CD4-positive, alpha-beta T cell treated with Interferon alpha-2 for 1 hour (primary cell): ENCODE data around the gene CIPC.

Source experiments
- DNase-seq, 2 donors: peaks; one replicate each; pipeline ENCODE4 v3.0.0-alpha.2; 2020 to 2022

CIPC gene

GRCh38 chr14:77130386-77130785 lies 32.3 kb downstream of the CIPC start:
- DNase-seq = no peak

GRCh38 chr14:77131206-77131605 lies 33.1 kb downstream of the CIPC start:
- DNase-seq = no peak

DNA sequence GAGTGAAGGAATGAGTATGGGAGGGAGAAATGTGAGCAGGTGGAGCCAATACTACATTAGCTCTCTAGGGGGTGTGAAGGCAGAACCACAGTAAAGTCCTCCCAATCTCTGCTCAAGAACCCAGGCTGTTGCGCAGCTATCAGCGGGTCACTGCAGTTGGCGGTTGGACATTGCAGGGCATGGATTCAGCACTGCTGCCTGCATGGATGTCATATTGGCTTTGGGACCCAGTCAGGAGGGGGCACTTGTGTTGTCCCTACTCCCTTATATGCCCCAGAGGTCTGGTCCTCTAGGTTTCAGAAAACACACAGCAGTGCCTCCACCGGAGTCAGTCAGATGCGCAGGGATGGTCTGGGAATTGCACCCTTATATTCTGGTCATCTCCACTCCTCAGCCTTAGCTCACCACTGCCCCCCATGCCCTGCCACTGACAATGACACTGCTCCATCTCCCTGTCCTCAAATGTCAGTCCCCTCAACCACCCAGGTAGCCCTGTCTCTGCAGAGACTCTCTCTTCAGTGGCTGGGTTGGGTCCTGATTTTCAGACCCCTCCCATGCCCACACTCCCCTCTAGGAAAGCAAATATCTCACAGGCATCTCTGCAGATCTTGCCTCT lies 33.9 kb downstream of the CIPC start:
- no peak for DNase-seq

DNA sequence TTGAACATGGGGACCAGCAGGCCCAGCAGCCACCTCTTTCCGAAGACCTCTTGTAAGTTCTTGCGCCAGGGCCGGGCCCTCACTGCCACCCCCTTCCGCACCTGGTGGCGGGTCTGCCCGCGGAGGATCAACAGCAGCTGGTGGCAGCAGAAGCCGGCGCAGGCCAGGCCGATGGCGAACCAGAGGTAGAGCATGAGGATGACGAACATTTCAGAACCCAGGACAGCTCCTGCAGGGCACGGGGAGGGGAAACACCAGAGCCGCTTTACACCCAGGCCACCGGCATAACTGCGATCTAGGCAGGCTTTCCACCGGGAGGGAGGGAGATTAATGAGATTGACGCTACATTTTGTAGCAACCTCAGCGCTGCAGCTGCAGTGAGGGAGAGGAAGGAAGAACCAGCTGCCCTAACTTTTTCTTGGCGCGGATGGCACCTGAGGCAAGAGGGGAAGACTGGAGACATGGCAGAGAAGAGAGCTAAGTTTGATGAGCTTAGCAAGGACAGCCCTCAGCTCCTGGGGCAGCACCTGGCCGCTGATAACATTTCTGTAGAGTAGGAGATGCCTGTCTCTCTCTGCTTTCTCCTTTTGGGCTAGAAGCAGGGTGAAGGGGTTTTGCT lies 35.8 kb downstream of the CIPC start:
- DNase-seq = peak; percentile 44 to 51

GRCh38 chr14:77139022-77139421 lies 41.0 kb downstream of the CIPC start:
- no peak for DNase-seq

DNA sequence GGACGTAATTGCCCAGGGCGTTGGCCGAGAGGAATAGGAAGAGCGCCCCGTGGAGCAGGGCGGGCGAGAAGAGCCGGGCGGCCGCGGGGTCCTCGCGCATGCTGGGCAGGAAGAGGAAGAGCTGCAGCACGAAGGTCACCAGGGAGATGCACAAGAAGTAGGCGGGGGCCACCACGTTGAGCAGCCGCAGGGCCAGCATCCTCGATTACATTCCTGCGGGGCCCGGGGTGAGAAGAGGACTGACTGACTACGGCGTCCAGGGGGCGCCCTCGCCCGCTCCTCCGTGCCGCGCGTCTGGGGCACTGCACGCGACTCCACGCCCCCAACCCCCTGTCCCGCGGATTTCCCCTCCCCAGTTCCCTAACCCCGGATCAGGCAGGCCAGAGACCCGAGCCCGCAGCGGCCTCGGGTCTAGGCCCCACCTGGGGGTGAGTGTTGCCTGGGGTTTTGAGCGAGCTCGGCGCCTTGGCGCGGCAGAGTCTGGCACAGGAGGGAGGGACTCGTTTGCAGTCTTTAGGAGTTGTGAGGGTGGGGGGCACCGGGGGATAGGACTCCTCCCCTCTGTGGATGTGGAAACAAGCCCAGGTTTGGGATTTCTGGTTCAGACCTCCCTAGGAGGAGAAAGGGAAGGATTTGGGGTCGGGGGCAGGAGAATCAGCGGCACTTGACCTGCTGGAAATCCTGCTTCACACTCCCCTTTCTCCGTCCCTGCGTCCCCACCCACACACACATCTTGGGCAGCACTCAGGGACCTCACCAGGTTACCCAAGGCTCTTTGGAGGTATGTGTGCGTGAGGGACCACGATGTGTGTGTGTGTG lies 41.7 kb downstream of the CIPC start:
- peak; percentile 16 to 18 for DNase-seq

- DNase-seq = no peak
Observed at GRCh38 chr14:77140359-77141213, 42.5 kb downstream of the CIPC start.

- no peak for DNase-seq
Observed at GRCh38 chr14:77141214-77142004, 43.4 kb downstream of the CIPC start, which contains the start of gene ZDHHC22. Gene ZDHHC22 (minus strand): TSS chr14:77141791. CDS start chr14:77139738, 2,053 bp downstream.

- DNase-seq = no peak
Observed at GRCh38 chr14:77142005-77142800, 44.1 kb downstream of the CIPC start.

DNA sequence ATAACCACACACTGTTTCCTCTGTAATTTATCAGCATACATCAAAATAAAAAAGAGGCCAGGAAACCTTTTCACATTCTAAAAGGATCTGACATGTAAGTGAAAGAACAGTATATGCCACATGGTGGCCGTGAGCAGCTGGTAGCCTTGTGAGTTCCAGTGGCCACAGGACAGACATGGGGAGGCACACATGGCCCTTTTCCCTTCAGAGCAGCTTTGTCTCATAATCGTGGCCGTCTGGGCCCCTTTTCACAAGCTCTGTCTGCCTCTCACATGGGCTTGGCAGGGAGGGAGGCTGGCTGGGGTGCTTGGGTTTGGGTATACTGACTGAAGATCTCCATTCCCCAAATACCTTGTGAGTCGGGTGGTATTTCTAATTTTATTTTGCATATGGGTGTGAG lies 45.0 kb downstream of the CIPC start:
- DNase-seq = no peak

GRCh38 chr14:77144412-77145115 lies 46.5 kb downstream of the CIPC start:
- DNase-seq = no peak

- DNase-seq = no peak
Observed at GRCh38 chr14:77145975-77146740, 48.1 kb downstream of the CIPC start.

- DNase-seq = no peak
Observed at GRCh38 chr14:77148510-77149231, 50.6 kb downstream of the CIPC start.

- DNase-seq = no peak
Observed at GRCh38 chr14:77151245-77151644, 53.2 kb downstream of the CIPC start.

DNA sequence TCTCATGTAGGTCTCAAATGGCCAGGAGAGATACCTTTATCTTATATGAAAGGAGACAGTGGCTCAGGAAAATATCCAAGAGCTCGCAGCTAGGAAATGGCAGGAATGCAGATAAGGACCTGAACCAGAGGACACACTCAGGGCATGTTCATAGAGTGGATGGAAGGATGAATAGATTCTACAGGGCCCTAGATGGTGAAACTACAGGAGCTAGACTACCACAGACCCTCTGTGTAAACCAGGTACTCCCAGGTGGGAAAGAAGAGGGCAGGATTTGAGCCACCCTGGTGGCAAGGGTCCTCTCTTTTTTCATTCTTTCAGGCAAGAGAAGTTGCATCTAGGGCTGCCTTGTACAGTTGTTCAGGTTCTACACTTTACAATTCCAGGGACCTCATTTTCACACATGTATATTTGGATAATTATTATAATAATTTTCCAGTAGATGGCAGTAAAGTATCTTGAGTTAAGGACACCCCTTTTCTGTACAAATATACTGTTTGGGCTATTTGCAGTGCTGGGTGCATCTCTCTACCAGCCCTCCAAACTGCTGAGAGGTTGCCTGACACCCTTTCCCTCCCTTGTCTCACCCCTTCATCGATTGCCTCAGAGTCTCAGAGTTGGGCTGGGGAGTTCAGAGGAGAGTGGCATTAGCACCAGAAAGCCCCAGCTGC lies 54.0 kb downstream of the CIPC start:
- DNase-seq = peak in 1 of 2 donors; percentile 21

- DNase-seq = no peak
Observed at GRCh38 chr14:77153802-77154201, 55.7 kb downstream of the CIPC start.

DNA sequence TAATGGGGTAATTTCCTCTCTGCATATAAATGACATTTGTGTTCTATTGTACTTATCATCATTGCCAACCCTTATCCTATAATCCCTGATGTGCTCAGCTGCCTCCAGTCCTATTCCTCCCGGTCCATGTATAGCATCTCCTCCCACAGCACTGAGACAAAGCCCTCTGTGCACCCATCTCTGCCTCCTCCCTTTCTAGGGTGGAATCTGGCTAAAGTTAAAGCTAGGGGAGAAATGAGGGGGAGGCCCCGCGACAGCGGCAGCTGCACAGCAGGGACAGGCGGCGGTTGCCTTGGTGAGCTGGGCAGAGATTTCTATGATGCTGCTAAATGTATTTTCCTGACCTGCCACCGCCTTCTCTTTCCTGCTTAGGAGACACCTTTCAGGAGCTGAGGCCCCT lies 56.4 kb downstream of the CIPC start:
- no peak for DNase-seq

DNA sequence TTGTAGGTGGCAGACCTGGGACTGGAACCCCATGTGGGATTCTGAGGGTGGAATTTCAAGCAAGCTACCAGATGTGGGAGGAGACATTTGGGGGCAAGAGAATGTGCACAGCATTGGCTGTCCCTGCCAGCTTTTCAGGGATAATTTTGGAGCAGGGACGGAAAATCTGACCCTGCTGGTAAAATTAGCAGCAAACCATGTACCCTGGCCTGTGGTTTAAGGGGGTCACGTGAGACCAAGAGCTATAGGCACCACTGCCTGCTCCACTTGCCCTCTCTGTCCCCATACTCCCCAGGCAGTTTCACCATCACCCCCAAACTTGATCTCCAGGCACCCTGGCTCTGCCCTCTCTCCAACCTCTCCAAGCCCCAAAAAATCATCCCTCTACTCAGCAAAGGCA lies 57.0 kb downstream of the CIPC start:
- no peak for DNase-seq

- no peak for DNase-seq
Observed at GRCh38 chr14:77157740-77158139, 59.7 kb downstream of the CIPC start.
